Neural crest cell (in vitro differentiated cells): Measurements from ENCODE around the gene GMDS. TPM values are rescaled to one million over a fixed set of nuclear protein-coding genes. Genes with fewer than 3 reads are reported as not detected.
"Not testable (repeated sequence)": the region's sequence is repeated elsewhere in the genome, so short reads cannot be mapped to it uniquely, and the experiment has no call there.

Experiments used
- DNase-seq: peaks from one replicate; pipeline ENCODE4 v3.0.0; 2021; ENCODE audit warnings: low read depth, mixed read lengths, low spot score
- H3K27ac Mint-ChIP-seq: one replicate; pipeline ENCODE4 v1.8.0; 2021; ENCODE audit warnings: mild to moderate bottlenecking, mixed read lengths; ENCODE audit not compliant: unreplicated experiment
- H3K27me3 Mint-ChIP-seq: 2 replicates; pipeline ENCODE4 v1.8.0; 2021; ENCODE audit warnings: low read depth, mild to moderate bottlenecking, mixed read lengths
- H3K36me3 Mint-ChIP-seq: 2 replicates; pipeline ENCODE4 v1.8.0; 2021; ENCODE audit warnings: low read depth, mild to moderate bottlenecking, mixed read lengths
- H3K4me1 Mint-ChIP-seq: 2 replicates; pipeline ENCODE4 v1.8.0; 2021; ENCODE audit warnings: mixed read lengths
- H3K4me3 Mint-ChIP-seq: one replicate; pipeline ENCODE4 v1.8.0; 2021; ENCODE audit warnings: mild to moderate bottlenecking, mixed read lengths
- H3K9me3 Mint-ChIP-seq: 2 replicates; pipeline ENCODE4 v1.8.0; 2021; ENCODE audit warnings: mixed read lengths
- total RNA-seq: library from RNA; stranded (reverse); gene quantifications from 2 replicates; pipeline ENCODE4 v1.2.1, GENCODE V29; 2021
- TF ChIP-seq, protein P1 (sequence below): fragments of 200-600 bp; sonication (generic); conservative IDR thresholded peaks from 2 replicates; pipeline ENCODE4 v1.5.0; 2021; ENCODE audit warnings: antibody characterized with exemption, mild to moderate bottlenecking

The GMDS gene
- total RNA-seq, 1 donor from 2014 or later = 16.1 TPM

DNA sequence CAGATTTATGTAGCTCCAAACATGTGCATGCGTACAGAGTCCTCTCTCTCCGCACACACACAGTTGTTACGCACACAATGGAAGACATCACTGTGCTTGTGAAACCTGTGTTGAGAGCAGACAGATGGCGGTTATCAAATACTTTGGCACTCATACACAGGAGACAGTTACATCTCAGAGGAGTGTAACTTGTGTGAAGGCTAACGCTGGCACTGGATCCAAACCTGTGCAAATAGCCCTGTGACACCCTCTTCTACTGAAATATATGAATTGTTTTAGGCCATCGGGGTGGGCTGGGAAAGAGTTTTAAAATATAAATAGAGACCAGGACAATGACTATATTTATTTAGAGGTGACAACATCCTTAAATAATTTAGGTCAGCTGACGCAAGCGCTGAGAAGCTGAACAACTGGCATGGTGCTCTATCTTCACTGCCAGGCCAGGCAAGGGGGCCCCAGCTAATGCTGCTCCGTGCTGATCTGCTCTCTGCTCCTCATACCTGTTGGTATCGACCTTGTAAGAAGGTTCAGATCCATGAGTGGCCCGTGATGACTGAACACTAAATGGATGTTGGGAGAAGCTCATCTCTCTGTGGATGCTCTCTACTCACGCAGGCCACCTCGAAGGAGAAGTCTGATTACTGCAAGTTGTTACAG lies 566.2 kb downstream of the GMDS start:
- no peak overlapping the region for H3K4me3 Mint-ChIP-seq
- H3K9me3 Mint-ChIP-seq = no peaks in the 10 kb centered on the region
- H3K27ac Mint-ChIP-seq = no peak overlapping the region
- no peak for DNase-seq
- TF ChIP-seq, protein P1, sequence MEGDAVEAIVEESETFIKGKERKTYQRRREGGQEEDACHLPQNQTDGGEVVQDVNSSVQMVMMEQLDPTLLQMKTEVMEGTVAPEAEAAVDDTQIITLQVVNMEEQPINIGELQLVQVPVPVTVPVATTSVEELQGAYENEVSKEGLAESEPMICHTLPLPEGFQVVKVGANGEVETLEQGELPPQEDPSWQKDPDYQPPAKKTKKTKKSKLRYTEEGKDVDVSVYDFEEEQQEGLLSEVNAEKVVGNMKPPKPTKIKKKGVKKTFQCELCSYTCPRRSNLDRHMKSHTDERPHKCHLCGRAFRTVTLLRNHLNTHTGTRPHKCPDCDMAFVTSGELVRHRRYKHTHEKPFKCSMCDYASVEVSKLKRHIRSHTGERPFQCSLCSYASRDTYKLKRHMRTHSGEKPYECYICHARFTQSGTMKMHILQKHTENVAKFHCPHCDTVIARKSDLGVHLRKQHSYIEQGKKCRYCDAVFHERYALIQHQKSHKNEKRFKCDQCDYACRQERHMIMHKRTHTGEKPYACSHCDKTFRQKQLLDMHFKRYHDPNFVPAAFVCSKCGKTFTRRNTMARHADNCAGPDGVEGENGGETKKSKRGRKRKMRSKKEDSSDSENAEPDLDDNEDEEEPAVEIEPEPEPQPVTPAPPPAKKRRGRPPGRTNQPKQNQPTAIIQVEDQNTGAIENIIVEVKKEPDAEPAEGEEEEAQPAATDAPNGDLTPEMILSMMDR = no peak
- no peaks in the 10 kb centered on the region for H3K36me3 Mint-ChIP-seq
- no peaks in the 10 kb centered on the region for H3K27me3 Mint-ChIP-seq
- peaks cover 6% of the 10 kb centered on the region for H3K4me1 Mint-ChIP-seq

DNA sequence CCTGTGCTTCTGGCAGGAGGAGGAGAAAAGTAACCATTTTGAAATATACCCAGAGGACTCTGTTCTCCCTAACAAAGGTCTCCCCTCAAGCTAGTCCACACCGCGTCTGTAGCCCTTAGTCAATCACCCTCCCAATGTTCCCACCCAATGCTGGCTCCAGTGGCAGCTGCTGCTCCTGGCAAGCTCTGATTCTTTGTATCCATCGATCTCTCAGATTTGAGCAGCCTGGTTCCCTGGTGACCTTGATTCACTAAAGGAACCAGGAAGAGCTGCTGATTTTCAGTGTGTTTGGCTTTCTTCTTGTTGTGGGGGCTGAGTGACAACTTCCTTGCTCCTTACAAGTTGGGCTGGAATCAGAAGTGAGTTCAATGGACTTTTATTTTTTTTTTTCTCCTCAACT lies 567.2 kb downstream of the GMDS start:
- no peaks in the 10 kb centered on the region for H3K9me3 Mint-ChIP-seq
- H3K4me1 Mint-ChIP-seq = peaks cover 6% of the 10 kb centered on the region
- H3K4me3 Mint-ChIP-seq = no peak overlapping the region
- DNase-seq = no peak
- TF ChIP-seq, protein P1 = no peak
- H3K27me3 Mint-ChIP-seq = no peaks in the 10 kb centered on the region
- H3K36me3 Mint-ChIP-seq = no peaks in the 10 kb centered on the region
- peak overlapping the region; percentile 15 for H3K27ac Mint-ChIP-seq

DNA sequence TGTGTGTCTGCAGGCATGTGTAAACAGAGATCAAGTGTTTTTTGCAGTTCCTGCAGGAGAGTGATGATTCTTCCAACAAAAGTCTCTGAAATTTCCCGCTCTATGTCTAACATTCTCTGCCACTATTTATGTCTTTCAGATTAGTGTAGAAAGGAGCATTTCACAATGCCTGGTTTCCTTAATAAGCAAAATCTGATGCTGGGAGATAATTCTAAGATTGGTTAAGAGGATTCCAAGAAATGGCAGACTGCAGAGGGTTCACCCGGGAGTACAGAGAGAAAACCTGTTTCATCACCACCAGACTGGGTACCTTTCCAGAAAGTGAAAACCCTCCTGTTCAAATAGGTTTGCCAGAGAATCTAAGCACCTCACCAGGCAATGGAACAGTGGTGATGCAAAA lies 573.0 kb downstream of the GMDS start:
- Mint-ChIP-seq H3K9me3 (no peaks in the 10 kb centered on the region), H3K4me3 (no peak overlapping the region), H3K27me3 (no peaks in the 10 kb centered on the region), H3K27ac (no peak overlapping the region), H3K4me1 (peaks cover 19% of the 10 kb centered on the region), H3K36me3 (no peaks in the 10 kb centered on the region)
- TF ChIP-seq, protein P1 = no peak
- DNase-seq = no peak

DNA sequence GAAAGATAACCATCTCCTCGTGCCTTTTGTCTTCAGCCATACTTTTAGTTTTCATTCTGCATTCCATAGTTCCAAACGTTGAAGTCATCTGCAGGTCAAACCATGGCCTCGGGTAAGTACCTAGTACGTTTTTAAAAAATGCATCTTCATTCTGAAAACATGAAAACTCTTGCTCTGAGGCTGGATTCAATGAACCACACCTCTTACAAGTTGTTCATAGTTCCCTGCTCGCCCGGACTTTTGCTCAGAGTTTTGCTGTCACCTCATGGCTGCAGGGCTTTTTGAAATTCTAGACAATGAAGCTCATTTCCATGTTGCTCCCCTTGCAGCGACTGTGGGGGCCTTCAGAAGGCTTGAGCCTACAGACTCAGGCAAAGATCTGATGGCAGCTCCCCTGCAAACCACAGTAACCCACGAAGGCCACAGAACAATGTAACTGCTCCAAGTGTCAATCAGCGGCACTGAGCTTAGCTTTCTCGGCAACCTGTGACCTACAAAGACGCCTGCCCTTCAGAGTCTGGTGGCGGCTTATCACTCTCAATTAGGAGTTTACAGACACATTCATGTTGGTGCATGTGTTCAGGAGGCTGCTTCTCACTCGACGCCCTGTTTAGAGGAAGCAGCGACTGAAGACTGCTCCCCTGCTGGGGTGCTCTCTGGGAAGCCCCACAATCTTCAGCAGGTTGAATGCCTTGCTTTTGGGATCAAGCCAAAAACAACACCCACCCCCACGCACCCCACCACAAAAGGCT lies 574.5 kb downstream of the GMDS start:
- no peak overlapping the region for H3K4me3 Mint-ChIP-seq
- H3K9me3 Mint-ChIP-seq = no peaks in the 10 kb centered on the region
- peak; percentile 3 for DNase-seq
- H3K4me1 Mint-ChIP-seq = peaks cover 24% of the 10 kb centered on the region
- no peak overlapping the region for H3K27ac Mint-ChIP-seq
- TF ChIP-seq, protein P1 = no peak
- no peaks in the 10 kb centered on the region for H3K27me3 Mint-ChIP-seq
- no peaks in the 10 kb centered on the region for H3K36me3 Mint-ChIP-seq

DNA sequence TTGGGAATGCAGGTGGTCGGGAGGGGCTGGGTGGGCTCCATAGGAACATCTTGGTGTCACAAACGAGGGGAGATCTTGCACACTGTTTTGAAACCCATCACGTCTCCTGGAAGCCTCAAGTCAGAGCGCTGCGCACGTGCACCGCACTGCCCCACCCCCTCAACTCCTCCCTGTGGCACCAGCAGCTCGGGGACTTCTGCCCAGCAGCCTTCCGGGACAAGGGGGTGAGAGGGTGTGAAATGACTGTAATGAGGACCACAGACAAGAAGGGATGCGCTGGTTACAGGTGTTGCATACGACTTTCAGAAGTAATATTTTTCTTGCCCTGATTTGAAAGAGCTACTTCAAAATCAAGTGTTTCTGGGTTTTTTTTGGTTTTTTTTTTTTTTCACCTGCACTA lies 575.4 kb downstream of the GMDS start:
- Mint-ChIP-seq H3K9me3 (no peaks in the 10 kb centered on the region), H3K4me3 (no peak overlapping the region), H3K36me3 (no peaks in the 10 kb centered on the region), H3K27ac (no peak overlapping the region), H3K27me3 (no peaks in the 10 kb centered on the region), H3K4me1 (peaks cover 27% of the 10 kb centered on the region)
- TF ChIP-seq, protein P1 = no peak
- no peak for DNase-seq

DNA sequence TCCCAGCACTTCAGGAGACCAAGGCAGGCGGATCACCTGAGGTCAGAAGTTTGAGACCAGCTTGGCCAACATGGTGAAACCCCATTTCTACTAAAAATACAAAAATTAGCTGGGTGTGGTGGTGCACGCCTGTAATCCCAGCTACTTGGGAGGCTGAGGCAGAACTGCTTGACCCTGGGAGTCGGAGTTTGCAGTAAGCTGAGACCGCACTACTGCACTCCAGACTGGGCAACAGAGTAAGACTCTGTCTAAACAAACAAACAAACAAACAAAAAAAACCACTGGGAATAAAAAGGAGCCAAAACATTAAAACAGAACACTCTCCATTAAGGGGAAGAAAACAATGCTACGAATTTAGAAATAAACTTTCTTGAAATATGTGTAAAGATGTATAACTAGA lies 576.9 kb downstream of the GMDS start:
- peaks cover 35% of the 10 kb centered on the region for H3K4me1 Mint-ChIP-seq
- DNase-seq, H3K4me3 Mint-ChIP-seq, H3K27me3 Mint-ChIP-seq, H3K36me3 Mint-ChIP-seq, H3K27ac Mint-ChIP-seq, H3K9me3 Mint-ChIP-seq: not testable (repeated sequence)
